ENCODE measurements around the gene GFM2.
A peak's percentile ranks its signal among the peaks of the same experiment; 100 is the strongest.
"Not testable (repeated sequence)": the region's sequence is repeated elsewhere in the genome, so short reads cannot be mapped to it uniquely, and the experiment has no call there.

Gene GFM2

DNA sequence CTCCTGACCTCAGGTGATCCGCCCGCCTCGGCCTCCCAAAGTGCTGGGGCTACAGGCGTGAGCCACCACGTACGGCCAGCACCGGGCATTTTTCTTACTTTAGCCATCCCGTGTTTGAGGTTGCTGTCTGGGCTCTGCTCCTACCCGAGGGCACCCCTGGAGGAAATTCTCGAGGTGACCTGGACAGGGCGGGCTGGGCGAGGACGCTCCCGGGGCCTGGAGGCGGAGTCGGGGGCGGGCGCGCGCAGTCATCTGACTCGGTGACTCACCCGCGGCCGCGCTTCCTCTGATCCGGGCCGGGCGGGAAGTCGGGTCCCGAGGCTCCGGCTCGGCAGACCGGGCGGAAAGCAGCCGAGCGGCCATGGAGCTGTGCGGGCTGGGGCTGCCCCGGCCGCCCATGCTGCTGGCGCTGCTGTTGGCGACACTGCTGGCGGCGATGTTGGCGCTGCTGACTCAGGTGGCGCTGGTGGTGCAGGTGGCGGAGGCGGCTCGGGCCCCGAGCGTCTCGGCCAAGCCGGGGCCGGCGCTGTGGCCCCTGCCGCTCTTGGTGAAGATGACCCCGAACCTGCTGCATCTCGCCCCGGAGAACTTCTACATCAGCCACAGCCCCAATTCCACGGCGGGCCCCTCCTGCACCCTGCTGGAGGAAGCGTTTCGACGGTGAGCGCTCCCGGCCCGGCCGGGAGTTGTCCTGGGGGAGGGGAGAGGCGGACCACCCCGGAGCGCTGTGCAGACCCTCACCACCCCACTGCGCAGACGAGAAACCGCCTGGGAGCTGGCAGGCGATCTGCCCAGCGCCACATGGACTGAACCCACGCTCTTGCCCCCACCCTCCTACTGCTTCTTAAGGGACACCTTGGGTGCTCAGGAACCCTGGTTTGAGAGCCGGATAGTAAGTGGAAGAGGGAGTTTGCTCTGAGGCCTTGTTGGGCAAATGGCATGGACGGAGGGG lies 81.7 kb downstream of the GFM2 start, which contains the start of gene HEXB:
HEXB (plus strand) TSS at position 334 of the 952 bp plus-strand sequence; CDS start at position 362, 28 bp downstream.
- peaks cover 7% of the 10 kb centered on the region for H3K4me1 ChIP-seq
- in situ Hi-C loops (cut with MboI; ENCODE audit: low sequenced_read_pairs) = no loop called here
- DNase-seq (ENCODE audit: low spot score in 2 of 2) = peak; percentile 55 to 89

GRCh38 chr5:74679966-74680365 lies 87.0 kb downstream of the GFM2 start:
- in situ Hi-C loops (cut with MboI; ENCODE audit: low sequenced_read_pairs) = no loop called here

More for the DNA sequence above, 81.7 kb downstream of the GFM2 start, which contains the start of gene HEXB:
- H3K36me3 ChIP-seq (replicated peaks) = peaks cover 7% of the 10 kb centered on the region
- no peaks in the 10 kb centered on the region for H3K27me3 ChIP-seq (ENCODE audit: low read depth)
- no peaks in the 10 kb centered on the region for H3K9me3 ChIP-seq
- peak within 1 kb of the TSS; percentile 69 for H3K4me3 ChIP-seq

GRCh38 chr5:74679300-74679699 lies 87.6 kb downstream of the GFM2 start:
- DNase-seq (ENCODE audit: low spot score in 2 of 2); H3K27me3 ChIP-seq (ENCODE audit: low read depth); in situ Hi-C loops (cut with MboI; ENCODE audit: low sequenced_read_pairs); H3K4me1 ChIP-seq; H3K4me3 ChIP-seq; H3K36me3 ChIP-seq (replicated peaks); H3K9me3 ChIP-seq: not testable (repeated sequence)

More at GRCh38 chr5:74679966-74680365, 87.0 kb downstream of the GFM2 start:
- H3K4me3 ChIP-seq = no peak overlapping the region
- H3K4me1 ChIP-seq = no peaks in the 10 kb centered on the region
- no peaks in the 10 kb centered on the region for H3K9me3 ChIP-seq
- H3K27me3 ChIP-seq (ENCODE audit: low read depth) = no peaks in the 10 kb centered on the region
- DNase-seq (ENCODE audit: low spot score in 2 of 2) = no peak
- no peaks in the 10 kb centered on the region for H3K36me3 ChIP-seq (replicated peaks)

DNA sequence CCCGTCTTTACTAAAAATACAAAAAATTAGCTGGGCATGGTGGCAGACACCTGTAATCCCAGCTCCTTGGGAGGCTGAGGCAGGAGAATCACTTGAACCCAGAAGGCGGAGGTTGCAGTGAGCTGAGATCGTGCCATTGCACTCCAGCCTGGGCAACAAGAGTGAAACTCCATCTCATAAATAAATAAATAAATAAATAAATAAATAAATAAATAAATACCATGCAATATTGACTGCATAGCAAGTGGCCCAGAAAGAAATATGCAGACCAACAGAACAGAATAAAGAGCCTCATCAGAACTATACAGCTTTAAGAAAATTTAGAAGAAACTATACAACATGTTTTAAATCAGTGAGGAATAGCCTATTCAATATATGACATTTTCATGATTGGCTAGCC lies 88.8 kb downstream of the GFM2 start:
- H3K36me3 ChIP-seq (replicated peaks); DNase-seq (ENCODE audit: low spot score in 2 of 2); H3K4me3 ChIP-seq; H3K9me3 ChIP-seq; H3K4me1 ChIP-seq; in situ Hi-C loops (cut with MboI; ENCODE audit: low sequenced_read_pairs); H3K27me3 ChIP-seq (ENCODE audit: low read depth): not testable (repeated sequence)

DNA sequence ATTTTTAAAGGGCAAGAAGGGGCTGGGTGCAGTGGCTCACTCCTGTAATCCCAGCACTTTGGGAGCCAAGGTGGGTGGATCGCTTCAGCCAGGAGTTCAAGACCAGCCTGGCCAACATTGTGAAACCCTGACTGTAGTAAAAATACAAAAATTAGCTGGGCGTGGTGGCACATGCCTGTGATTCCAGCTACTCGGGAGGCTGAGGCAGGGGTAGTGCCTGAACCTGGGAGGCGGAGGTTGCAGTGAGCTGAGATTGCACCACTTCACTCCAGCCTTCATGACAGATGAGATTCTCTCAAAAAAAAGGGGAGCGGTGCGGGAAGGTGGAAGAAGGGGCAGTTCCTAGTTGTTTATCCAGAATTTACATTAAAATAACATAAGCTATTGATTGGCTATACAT lies 90.5 kb downstream of the GFM2 start:
- in situ Hi-C loops (cut with MboI; ENCODE audit: low sequenced_read_pairs); H3K36me3 ChIP-seq (replicated peaks); H3K4me1 ChIP-seq; DNase-seq (ENCODE audit: low spot score in 2 of 2); H3K9me3 ChIP-seq; H3K4me3 ChIP-seq; H3K27me3 ChIP-seq (ENCODE audit: low read depth): not testable (repeated sequence)

DNA sequence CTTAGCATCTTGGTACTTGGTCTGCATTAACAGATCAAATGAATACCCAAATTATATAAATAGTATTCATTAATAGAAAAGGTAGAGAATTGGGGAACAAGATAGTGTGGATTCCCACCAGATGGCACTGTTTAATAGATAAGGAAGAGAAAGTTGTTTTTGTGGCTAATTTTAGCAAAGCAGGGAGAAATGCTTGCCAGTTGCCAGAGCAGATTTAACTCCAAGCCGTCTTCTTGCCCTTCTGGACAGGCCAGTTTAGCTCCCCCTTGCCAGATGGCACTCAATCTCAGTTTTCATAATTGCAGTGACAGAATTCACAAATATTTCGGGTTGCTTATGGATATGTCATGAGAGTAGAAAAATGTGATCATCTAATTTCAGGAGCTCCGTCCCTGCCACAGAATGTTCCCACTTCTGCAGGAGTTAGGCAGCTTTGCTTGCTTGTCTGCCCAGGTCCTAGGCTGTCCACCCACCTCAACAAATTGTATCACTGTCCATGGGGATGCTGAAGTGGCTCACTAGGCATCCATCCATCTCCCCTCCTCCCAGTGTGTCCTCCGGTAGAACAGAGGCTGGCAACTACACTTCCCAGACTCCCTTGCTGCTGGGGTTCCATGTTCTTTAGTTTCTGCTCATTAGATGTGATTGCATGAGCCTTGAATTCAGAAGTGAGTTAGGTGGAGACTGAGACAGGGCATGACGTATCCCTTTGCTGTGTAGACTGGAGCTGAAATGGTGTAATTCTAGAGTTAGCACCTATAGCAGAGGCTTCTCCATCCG lies 93.7 kb downstream of the GFM2 start:
- Histone ChIP-seq H3K4me1 (no peaks in the 10 kb centered on the region), H3K27me3 (ENCODE audit: low read depth) (0 out of 2 replicates have a peak, but pooled peaks cover 4% of the 10 kb centered on the region), H3K9me3 (no peaks in the 10 kb centered on the region), H3K36me3 (replicated peaks) (no peaks in the 10 kb centered on the region), H3K4me3 (no peak overlapping the region)
- peak in 1 of 2 experiments; percentile 33 for DNase-seq (ENCODE audit: low spot score in 2 of 2)
- in situ Hi-C loops (cut with MboI; ENCODE audit: low sequenced_read_pairs) = loop anchor here (5.0 kb wide), 1 partner anchor 244 kb away; no protein-coding TSS in a partner anchor

DNA sequence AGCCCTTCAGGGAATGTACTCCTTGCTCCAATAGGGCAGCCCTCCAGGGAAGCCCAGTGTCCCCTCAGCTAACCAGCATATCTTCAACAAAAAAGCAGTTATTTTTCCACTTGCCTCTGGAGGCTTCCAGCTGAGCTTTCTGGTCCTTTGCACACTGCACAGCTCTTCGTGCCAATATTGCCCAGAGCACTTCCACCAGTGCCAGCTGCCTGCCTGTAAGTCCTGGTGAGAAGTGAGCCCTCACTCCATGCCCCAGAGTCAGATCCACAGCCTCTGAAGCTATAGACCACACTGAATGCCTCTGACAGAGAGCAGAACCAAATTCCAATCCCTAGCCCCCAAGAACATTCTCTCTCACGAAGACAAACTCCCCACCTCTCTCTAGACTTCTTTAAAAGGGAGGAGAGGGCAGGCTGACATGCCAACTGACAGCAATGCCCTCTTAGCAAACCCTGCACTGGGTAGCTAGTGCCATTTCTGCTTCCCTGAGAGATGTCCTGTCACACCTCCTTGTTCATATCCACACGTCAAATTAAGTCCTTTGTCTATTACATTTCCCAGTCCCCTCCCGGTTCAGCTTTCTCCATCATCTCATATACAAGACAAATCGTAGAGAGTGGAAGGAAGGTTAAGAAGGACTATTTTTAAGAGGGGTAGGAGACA lies 94.6 kb downstream of the GFM2 start:
- Histone ChIP-seq H3K4me3 (no peak overlapping the region), H3K4me1 (no peaks in the 10 kb centered on the region), H3K9me3 (no peaks in the 10 kb centered on the region), H3K36me3 (replicated peaks) (no peaks in the 10 kb centered on the region), H3K27me3 (ENCODE audit: low read depth) (0 out of 2 replicates have a peak, but pooled peaks cover 4% of the 10 kb centered on the region)
- DNase-seq (ENCODE audit: low spot score in 2 of 2) = no peak
- in situ Hi-C loops (cut with MboI; ENCODE audit: low sequenced_read_pairs) = loop anchor here (5.0 kb wide), 1 partner anchor 245 kb away; no protein-coding TSS in a partner anchor
